DOHH2 (cell line): Measurements from ENCODE around the gene RAC2.

ENCODE experiments used
- H3F3A ChIP-seq: fragments of 200-600 bp; sonication (generic), shearing (Covaris generic); 2 replicates; pipeline ENCODE4 v1.6.0; 2016; ENCODE audit warnings: antibody characterized with exemption, mild to moderate bottlenecking; ENCODE audit not compliant: control insufficient read depth, insufficient read depth
- H3K27ac ChIP-seq: fragments of 200-600 bp; sonication (generic); 2 replicates; pipeline ENCODE4 v1.5.1; 2014; ENCODE audit warnings: low read depth, mild to moderate bottlenecking, low read length, moderate library complexity
- H3K27me3 ChIP-seq: fragments of 200-600 bp; sonication (generic); 2 replicates; pipeline ENCODE4 v1.6.1; 2014; ENCODE audit warnings: mild to moderate bottlenecking, low read length, mixed read lengths; ENCODE audit not compliant: control insufficient read depth
- H3K36me3 ChIP-seq: fragments of 200-600 bp; sonication (generic); 2 replicates; pipeline ENCODE4 v1.6.1; 2014; ENCODE audit warnings: mild to moderate bottlenecking, low read length, moderate library complexity, mixed read lengths; ENCODE audit not compliant: control insufficient read depth
- H3K4me1 ChIP-seq: fragments of 200-600 bp; sonication (generic); 2 replicates; pipeline ENCODE4 v1.6.1; 2014; ENCODE audit warnings: mild to moderate bottlenecking, low read length, mixed read lengths; ENCODE audit not compliant: control insufficient read depth
- H3K4me2 ChIP-seq: fragments of 200-600 bp; sonication (generic); 2 replicates; pipeline ENCODE4 v1.6.0; 2014; ENCODE audit warnings: mild to moderate bottlenecking, low read length, moderate library complexity
- H3K4me3 ChIP-seq: fragments of 200-600 bp; sonication (generic); 2 replicates; pipeline ENCODE4 v1.5.1; 2014; ENCODE audit warnings: mild to moderate bottlenecking, low read length, mixed read lengths
- H3K79me2 ChIP-seq: fragments of 200-600 bp; sonication (generic); 2 replicates; pipeline ENCODE4 v1.6.1; 2014; ENCODE audit warnings: mild to moderate bottlenecking, low read length, mixed read lengths; ENCODE audit not compliant: control insufficient read depth
- H3K9me2 ChIP-seq: fragments of 200-600 bp; sonication (generic); replicated peaks from 2 replicates; pipeline ENCODE4 v1.6.1; 2014; ENCODE audit warnings: mild to moderate bottlenecking, low read length, mixed read lengths; ENCODE audit not compliant: control insufficient read depth
- H3K9me3 ChIP-seq: fragments of 200-600 bp; sonication (generic); 2 replicates; pipeline ENCODE4 v1.6.1; 2014; ENCODE audit warnings: antibody characterized with exemption, low read length, mixed read lengths; ENCODE audit not compliant: control insufficient read depth, insufficient read depth
- H4K20me1 ChIP-seq: fragments of 200-600 bp; sonication (generic); 2 replicates; pipeline ENCODE4 v1.6.0; 2014; ENCODE audit warnings: low read depth, mild to moderate bottlenecking, antibody characterized with exemption, low read length, moderate library complexity; ENCODE audit not compliant: control insufficient read depth, insufficient read depth
- CTCF ChIP-seq: fragments of 200-600 bp; sonication (generic); IDR thresholded peaks from one replicate; pipeline ENCODE4 v1.5.1; 2014; ENCODE audit warnings: antibody characterized with exemption, mild to moderate bottlenecking, low read depth, low read length; ENCODE audit not compliant: poor library complexity, severe bottlenecking
- EZH2phosphoT487 ChIP-seq: fragments of 200-600 bp; sonication (generic); IDR thresholded peaks from 2 replicates; pipeline ENCODE4 v1.6.1; 2017; ENCODE audit warnings: borderline replicate concordance, mild to moderate bottlenecking, antibody characterized with exemption, low read length, moderate library complexity, mixed read lengths

RAC2 gene

GRCh38 chr22:37177755-37178154 is 66.3 kb downstream of the RAC2 start:
- Histone ChIP-seq H3K9me3 (no peaks in the 10 kb centered on the region), H4K20me1 (no peaks in the 10 kb centered on the region; the same call in 1 of the 2 replicates), H3K36me3 (no peaks in the 10 kb centered on the region), H3K27ac (no peak overlapping the region), H3K79me2 (no peaks in the 10 kb centered on the region), H3K4me2 (no peak overlapping the region), H3K4me3 (no peak overlapping the region), H3K9me2 (no peaks in the 10 kb centered on the region), H3K4me1 (no peaks in the 10 kb centered on the region), H3K27me3 (peaks cover 39% of the 10 kb centered on the region), H3F3A (no peaks in the 10 kb centered on the region)
- TF ChIP-seq CTCF (no peak), EZH2phosphoT487 (no peak)

- Histone ChIP-seq H4K20me1 (no peaks in the 10 kb centered on the region; the same call in 1 of the 2 replicates), H3K4me3 (no peak overlapping the region), H3K27me3 (peaks cover 39% of the 10 kb centered on the region), H3K9me2 (no peaks in the 10 kb centered on the region), H3K27ac (no peak overlapping the region), H3K4me1 (no peaks in the 10 kb centered on the region), H3K36me3 (no peaks in the 10 kb centered on the region), H3K9me3 (no peaks in the 10 kb centered on the region), H3K4me2 (no peak overlapping the region), H3K79me2 (no peaks in the 10 kb centered on the region), H3F3A (no peaks in the 10 kb centered on the region)
- no peak for TF ChIP-seq CTCF
Observed at GRCh38 chr22:37177221-37177620, 66.8 kb downstream of the RAC2 start.

GRCh38 chr22:37176464-37177061 is 67.5 kb downstream of the RAC2 start:
- H3K9me3 ChIP-seq, result no peaks in the 10 kb centered on the region
- TF ChIP-seq EZH2phosphoT487 (no peak), CTCF (no peak)
- peaks cover 39% of the 10 kb centered on the region for H3K27me3 ChIP-seq
- no peak overlapping the region for H3K4me2 ChIP-seq
- H3K4me1 ChIP-seq, result no peaks in the 10 kb centered on the region
- H3F3A ChIP-seq, result no peaks in the 10 kb centered on the region
- H3K79me2 ChIP-seq, result no peaks in the 10 kb centered on the region
- no peak overlapping the region for H3K4me3 ChIP-seq
- H4K20me1 ChIP-seq, result no peaks in the 10 kb centered on the region; the same call in 1 of the 2 replicates
- no peaks in the 10 kb centered on the region for H3K9me2 ChIP-seq
- H3K27ac ChIP-seq, result no peak overlapping the region
- H3K36me3 ChIP-seq, result no peaks in the 10 kb centered on the region
